ENCODE measurements around the gene RBM28.

Gene RBM28

GRCh38 chr7:128343554-128344430 is at the start of gene RBM28:
Gene RBM28, minus strand, starts transcription at chr7:128343908. Its CDS starts 115 bp downstream, at chr7:128343793.
- in situ Hi-C loops (cut with HindIII; ENCODE audit: low sequenced_read_pairs) = no loop called here

GRCh38 chr7:128392446-128393327 is 49.0 kb upstream of the RBM28 start:
- in situ Hi-C loops (cut with HindIII; ENCODE audit: low sequenced_read_pairs) = loop anchor here (10.0 kb wide), 2 partner anchors 52 to 58 kb away; no protein-coding TSS in a partner anchor

- in situ Hi-C loops (cut with HindIII; ENCODE audit: low sequenced_read_pairs) = loop anchor here (10.0 kb wide), 2 partner anchors 53 to 57 kb away; no protein-coding TSS in a partner anchor
Measured at GRCh38 chr7:128391805-128392204, 48.1 kb upstream of the RBM28 start.

DNA sequence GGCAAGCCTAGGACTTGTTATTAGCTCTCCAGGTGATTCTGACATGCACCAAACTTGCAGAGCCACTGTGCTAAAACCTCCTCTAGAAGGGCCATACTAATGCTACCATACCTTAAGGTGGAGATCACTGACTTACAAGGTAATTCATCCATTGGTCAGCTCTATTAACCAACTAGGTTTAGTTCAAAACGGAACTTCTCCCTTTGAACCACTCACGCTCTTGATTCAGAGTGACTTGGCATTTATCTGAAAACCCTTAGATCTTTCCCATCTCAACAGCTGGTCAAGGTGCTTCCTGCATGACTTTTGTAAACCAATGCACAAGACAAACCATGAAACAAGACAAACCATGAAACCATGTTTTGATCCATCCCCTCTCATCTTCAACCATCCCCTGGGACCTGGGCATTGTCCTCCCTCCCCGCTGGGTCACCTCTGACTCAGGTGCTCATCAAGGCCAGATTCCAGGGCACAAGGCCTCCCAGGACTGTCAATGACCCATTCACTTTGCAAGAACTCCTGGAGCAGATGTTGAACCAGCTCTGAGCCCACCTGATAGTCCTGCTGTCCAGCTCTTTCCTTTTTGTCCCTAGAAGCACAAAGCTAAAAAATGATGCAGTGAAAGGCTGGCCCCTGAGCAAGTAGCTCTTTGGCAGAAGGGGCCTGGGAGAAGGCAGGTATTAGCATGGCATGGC is 47.3 kb upstream of the RBM28 start:
- in situ Hi-C loops (cut with HindIII; ENCODE audit: low sequenced_read_pairs) = loop anchor here (10.0 kb wide), 2 partner anchors 54 to 56 kb away; no protein-coding TSS in a partner anchor

DNA sequence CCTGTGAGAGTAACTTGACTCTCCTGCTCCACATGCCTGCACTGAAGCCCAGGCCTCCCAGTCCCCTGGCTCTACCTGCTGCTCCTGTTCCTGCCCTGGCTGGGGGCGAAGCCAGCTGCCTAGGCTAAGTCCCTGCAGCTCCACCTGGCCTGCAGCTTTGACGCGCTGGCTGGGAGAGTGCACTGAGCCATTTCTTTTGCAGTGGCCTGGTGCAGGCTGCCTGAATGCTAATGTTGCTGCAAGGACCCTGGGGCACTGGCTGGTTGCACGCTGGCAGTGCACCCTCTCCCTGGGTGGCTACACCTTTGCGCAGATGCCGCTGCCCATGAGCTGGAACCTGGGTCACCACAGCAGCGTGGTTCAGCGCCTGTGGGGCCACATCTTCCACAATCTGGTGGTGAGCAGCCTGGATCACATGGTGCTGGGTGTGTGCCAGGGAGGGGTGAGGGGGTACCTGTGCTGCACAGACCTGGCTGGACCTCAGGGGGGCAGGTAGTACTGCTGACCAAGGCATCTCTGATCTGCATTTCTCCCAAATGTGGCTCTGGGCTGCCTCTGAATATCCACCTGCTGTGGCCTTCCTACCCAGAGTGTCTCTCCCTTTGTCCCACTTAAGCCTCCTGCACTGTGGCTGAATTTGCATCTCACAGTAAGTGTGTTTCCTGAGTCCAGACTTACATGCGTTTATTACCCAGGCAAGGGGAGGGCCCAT is 46.1 kb upstream of the RBM28 start:
- in situ Hi-C loops (cut with HindIII; ENCODE audit: low sequenced_read_pairs) = loop anchor here (10.0 kb wide), 2 partner anchors 55 kb away; no protein-coding TSS in a partner anchor

DNA sequence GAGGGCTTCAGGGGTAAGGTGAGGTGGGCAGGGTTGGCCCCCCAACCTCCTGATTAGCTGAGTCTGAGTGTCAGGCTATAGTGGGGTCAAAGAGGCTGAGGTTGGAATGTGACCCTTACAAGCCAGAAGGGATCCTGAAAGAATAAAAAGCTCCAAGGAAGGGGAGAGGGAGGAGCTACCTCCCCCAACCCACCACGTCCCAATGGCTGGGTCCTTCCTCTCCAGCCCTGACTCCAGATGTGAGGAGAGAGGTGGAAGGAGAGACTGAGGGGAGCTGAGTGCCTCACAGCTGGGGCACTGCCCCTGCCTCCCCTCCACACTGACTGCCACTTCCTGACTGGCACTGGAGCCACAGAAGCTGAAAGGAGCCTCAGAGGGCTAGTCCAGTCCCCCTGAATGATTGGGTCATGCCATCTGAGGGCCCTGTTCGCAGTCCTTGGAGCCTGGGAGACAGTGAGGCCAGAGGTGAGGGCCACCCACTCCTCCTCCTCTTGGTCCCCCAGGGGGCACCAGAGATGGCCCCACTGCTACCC is 45.4 kb upstream of the RBM28 start:
- in situ Hi-C loops (cut with HindIII; ENCODE audit: low sequenced_read_pairs) = no loop called here

GRCh38 chr7:128388145-128388485 is 44.4 kb upstream of the RBM28 start:
- in situ Hi-C loops (cut with HindIII; ENCODE audit: low sequenced_read_pairs) = no loop called here

DNA sequence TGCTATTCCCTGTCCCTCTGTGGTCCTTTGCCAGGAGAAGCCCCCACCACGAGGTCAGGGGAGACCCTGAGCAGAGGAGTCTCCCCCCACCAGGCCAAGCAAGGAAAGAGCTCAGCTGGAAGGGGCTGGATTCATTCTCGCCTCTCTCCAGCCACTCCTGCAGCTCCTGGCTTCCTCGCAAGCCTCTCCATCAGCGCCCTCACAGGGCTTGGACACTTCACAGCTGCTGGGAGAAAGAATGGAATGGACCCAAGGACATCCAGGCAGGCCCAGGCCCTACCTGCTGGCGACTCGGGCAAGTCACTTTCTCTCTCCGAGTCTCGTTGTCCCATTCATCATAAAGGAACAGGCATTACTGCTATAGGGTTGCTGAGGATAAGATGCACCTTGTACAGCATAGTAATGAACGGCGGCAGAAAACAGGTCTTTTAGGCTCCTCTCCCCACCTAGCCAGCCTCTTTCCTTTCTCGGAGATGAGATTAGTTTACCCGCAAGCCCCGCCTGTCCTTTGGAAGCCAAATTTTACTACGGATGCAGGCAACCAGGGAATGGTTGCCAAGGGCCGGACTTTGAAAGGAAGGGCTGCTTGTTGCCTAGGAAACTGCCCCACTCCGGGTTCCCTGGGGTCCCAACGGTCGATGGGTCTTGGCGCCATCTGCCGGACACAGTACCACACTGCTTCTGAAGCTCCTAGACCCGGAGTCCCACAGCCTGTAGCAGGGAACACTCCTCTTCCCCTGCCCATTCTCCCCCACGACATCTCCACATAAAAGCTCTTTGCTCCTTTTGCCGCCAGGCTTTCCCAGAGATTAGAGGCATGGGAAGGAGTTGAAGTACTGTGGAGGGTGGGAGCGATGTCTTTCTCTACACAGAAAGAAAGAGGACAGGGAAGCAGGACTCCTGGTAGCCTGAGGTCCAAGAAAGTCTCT is 43.8 kb upstream of the RBM28 start:
- in situ Hi-C loops (cut with HindIII; ENCODE audit: low sequenced_read_pairs) = no loop called here

- in situ Hi-C loops (cut with HindIII; ENCODE audit: low sequenced_read_pairs) = no loop called here
Measured at GRCh38 chr7:128385988-128386925, 42.5 kb upstream of the RBM28 start.

GRCh38 chr7:128384726-128385125 is 41.0 kb upstream of the RBM28 start:
- in situ Hi-C loops (cut with HindIII; ENCODE audit: low sequenced_read_pairs) = no loop called here

- in situ Hi-C loops (cut with HindIII; ENCODE audit: low sequenced_read_pairs) = no loop called here
Measured at GRCh38 chr7:128383776-128384175, 40.1 kb upstream of the RBM28 start.

DNA sequence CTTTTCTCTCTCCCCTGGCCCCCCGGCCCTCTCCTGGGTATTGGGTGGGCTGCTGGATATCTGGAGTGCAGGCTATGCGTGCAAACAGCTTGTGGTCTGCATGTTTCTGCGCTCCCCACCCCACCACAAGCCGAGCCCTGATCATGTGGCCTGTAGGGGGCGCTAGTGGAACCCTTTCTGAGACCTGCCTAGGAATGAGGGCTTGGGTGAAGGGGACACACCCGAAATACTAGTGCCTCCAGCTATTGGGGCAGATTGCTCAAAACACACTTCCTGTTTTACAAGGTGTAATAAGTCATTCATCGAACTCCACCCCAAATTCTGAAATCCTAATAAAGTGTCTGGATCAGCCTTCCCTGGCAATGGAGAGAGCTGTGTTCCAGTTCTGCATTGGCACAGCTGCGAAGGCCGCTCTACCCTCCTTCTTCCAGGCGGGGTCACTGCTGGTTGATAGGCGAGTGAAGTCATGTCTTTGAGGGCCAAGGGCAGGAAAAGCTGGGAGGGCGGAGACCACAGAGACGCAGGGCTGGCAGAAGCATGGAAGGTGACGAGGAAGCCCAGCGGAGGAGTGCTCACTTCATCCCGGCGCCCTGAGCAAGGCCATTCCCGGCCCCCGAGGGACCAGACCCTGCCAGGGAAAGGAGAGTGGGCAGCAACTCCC is 37.6 kb upstream of the RBM28 start:
- in situ Hi-C loops (cut with HindIII; ENCODE audit: low sequenced_read_pairs) = no loop called here

DNA sequence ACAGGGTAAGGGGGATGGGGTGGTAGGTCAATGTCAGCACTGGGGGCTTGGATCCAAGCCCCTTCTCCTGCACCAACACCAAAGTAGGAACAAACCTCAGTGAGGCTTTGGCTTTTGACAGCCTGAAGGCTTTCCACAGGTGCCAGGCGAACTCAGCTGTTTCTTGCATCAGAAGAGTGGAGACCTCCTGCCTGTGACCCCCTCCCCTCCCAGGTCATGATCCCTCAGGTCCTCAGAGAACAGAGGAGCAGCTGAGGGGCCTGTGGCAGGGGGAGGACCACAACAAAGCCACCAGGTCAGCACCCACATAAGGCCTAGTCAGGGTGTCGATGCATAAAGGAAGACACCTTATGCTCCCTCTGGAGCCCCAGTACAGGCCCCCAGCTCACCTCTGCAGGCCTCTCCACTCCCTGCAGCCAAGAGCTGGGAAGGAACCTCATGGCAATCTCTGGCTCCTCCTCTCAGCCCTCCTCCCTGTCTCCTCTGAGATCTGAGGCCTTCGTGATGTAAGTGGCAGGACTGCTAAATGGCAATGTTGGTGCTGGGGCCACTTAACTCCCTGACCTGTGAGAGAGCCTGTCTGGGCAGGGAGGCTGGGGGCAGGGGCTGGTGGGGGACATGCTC is 36.9 kb upstream of the RBM28 start:
- in situ Hi-C loops (cut with HindIII; ENCODE audit: low sequenced_read_pairs) = no loop called here

DNA sequence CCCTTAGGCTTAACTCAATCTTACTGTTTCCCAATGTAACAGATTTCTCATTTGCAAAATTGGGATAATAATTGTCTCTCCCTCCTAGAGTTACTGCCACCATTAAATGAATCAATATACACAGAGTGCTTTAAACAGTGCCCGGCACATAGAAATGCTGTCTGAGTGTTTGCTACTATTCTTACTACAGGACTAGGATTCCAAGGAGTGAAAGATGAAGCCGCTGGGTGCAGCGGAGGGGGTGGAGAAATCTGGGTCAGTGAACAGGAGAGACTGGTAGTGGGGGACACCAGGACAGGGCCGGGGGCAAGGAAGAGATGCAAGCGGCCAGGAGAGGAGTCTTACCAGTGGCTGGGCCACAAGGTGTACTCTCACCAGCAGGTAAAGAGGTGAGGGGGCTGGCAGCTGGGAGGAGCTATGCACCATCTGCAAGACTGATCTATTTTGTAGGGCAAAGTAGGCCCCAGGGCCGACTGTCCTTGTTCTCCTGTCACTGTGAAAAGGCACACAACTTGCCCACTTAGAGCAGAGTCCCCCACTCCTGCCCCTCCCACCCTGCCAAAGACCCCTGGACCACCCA is 36.3 kb upstream of the RBM28 start:
- in situ Hi-C loops (cut with HindIII; ENCODE audit: low sequenced_read_pairs) = no loop called here

- in situ Hi-C loops (cut with HindIII; ENCODE audit: low sequenced_read_pairs) = no loop called here
Measured at GRCh38 chr7:128378637-128379036, 34.9 kb upstream of the RBM28 start.

DNA sequence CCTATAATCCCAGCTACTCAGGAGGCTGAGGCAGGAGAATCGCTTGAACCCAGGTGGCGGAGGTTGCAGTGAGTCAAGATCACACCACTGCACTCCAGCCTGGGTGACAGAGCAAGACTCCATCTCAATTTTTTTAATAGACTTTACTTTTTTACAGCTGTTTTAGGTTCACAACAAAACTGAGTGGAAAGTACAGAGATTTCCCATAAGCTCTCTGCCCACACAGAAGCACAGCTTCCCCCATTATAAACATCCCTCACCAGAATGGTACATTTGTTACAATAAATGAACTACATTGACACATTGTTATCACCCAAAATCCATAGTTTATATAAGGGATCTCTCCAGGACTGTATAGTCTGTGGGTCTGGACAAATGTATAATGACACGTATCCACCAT is 32.4 kb upstream of the RBM28 start:
- in situ Hi-C loops (cut with HindIII; ENCODE audit: low sequenced_read_pairs) = no loop called here

GRCh38 chr7:128374041-128374440 is 30.3 kb upstream of the RBM28 start:
- in situ Hi-C loops (cut with HindIII; ENCODE audit: low sequenced_read_pairs) = no loop called here

All from endothelial cell of hepatic sinusoid (primary cell).